Nephron progenitor cell (in vitro differentiated cells): ENCODE results near the gene TENT5A.

Source experiments
- DNase-seq: peaks from one replicate; pipeline ENCODE4 v3.0.0; 2021
- H3K27ac Mint-ChIP-seq: 2 replicates; pipeline ENCODE4 v1.8.0; 2021; ENCODE audit warnings: mild to moderate bottlenecking, moderate library complexity, mixed read lengths
- H3K27me3 Mint-ChIP-seq: 2 replicates; pipeline ENCODE4 v1.8.0; 2021; ENCODE audit warnings: mild to moderate bottlenecking, low read depth, mixed read lengths; ENCODE audit not compliant: poor library complexity
- H3K36me3 Mint-ChIP-seq: 2 replicates; pipeline ENCODE4 v1.8.0; 2021; ENCODE audit warnings: low read depth, mixed read lengths
- H3K4me1 Mint-ChIP-seq: 2 replicates; pipeline ENCODE4 v1.8.0; 2021; ENCODE audit warnings: mixed read lengths
- H3K4me3 Mint-ChIP-seq: 2 replicates; pipeline ENCODE4 v1.8.0; 2021; ENCODE audit warnings: mild to moderate bottlenecking, moderate library complexity, mixed read lengths
- H3K9me3 Mint-ChIP-seq: 2 replicates; pipeline ENCODE4 v1.8.0; 2021; ENCODE audit warnings: mild to moderate bottlenecking, moderate library complexity, mixed read lengths
- TF ChIP-seq, protein P1 (sequence below): fragments of 200-600 bp; sonication (generic); IDR thresholded peaks from 2 replicates; pipeline ENCODE4 v1.5.0; 2021; ENCODE audit warnings: antibody characterized with exemption

TENT5A gene

DNA sequence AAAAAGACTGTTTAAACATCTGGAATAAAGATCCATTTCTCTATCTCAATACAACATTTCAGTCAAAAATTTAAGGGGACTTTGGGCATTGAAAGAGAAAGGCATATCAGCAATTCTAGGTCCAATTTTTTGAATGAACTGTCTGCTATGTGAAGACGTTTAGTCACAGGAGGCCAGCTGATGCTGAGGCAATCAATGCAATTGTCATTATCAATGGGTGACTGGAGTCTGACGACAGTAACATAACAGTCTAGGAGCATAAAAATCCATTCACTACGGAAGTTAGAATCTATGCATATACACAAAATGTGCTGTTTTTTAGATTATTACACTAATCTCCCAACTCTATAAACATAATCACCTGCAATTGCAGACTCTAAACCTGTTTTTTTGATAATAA is 37.8 kb downstream of the TENT5A start:
- TF ChIP-seq, protein P1, sequence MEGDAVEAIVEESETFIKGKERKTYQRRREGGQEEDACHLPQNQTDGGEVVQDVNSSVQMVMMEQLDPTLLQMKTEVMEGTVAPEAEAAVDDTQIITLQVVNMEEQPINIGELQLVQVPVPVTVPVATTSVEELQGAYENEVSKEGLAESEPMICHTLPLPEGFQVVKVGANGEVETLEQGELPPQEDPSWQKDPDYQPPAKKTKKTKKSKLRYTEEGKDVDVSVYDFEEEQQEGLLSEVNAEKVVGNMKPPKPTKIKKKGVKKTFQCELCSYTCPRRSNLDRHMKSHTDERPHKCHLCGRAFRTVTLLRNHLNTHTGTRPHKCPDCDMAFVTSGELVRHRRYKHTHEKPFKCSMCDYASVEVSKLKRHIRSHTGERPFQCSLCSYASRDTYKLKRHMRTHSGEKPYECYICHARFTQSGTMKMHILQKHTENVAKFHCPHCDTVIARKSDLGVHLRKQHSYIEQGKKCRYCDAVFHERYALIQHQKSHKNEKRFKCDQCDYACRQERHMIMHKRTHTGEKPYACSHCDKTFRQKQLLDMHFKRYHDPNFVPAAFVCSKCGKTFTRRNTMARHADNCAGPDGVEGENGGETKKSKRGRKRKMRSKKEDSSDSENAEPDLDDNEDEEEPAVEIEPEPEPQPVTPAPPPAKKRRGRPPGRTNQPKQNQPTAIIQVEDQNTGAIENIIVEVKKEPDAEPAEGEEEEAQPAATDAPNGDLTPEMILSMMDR, result no peak
- no peaks in the 10 kb centered on the region for H3K36me3 Mint-ChIP-seq

DNA sequence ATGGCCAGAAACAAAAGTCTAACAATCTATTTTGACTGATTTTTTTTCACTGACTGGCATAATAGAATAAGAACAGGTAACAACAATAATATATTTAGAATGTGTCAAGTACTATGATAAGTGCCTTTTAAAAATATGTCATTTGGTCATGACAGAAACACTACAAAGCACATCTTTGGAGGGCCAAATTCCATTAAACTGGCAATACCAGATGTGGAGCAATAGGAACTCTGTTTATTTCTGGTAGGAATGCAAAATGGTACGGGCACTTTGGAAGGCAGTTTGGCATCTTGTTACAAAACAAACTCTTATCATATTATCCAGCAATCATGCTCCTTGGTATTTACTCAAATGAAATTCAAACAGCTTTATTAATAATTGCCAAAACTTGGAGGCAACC is 39.3 kb downstream of the TENT5A start:
- no peak for DNase-seq
- no peaks in the 10 kb centered on the region for H3K4me1 Mint-ChIP-seq
- TF ChIP-seq, protein P1, result no peak
- no peaks in the 10 kb centered on the region for H3K9me3 Mint-ChIP-seq
- no peak overlapping the region for H3K27ac Mint-ChIP-seq
- H3K36me3 Mint-ChIP-seq, result no peaks in the 10 kb centered on the region
- no peak overlapping the region for H3K4me3 Mint-ChIP-seq
- no peaks in the 10 kb centered on the region for H3K27me3 Mint-ChIP-seq

More for the DNA sequence above, 37.8 kb downstream of the TENT5A start:
- Mint-ChIP-seq H3K27me3 (no peaks in the 10 kb centered on the region), H3K4me3 (no peak overlapping the region), H3K9me3 (no peaks in the 10 kb centered on the region), H3K4me1 (no peaks in the 10 kb centered on the region), H3K27ac (no peak overlapping the region)
- DNase-seq, result no peak

DNA sequence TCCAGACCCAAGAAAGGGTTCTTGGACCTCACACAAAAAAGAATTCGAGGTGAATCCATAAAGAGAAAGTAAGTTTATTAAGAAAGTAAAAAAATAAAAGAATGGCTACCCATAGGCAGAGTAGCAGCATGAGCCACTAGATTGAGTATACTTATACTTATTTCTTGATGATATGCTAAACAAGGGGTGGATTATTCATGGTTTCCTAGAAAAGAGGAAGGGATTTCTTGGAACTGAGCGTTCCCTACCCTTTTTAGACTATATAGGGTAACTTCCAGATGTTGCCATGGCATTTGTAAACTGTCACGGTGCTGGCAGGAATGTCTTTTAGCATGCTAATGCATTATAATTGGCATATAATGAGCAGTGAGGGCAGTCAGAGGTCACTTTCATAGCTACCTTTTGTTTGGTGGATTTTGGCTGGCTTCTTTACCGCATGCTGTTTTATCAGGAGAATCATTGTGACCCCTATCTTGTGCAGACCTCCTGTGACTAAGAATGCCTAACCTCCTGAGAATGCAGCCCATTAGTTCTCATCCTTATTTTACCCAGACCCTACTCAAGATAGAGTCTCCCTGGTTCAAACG is 44.3 kb downstream of the TENT5A start:
- Mint-ChIP-seq H3K36me3 (no peaks in the 10 kb centered on the region), H3K27me3 (peaks cover 3% of the 10 kb centered on the region), H3K4me1 (no peaks in the 10 kb centered on the region), H3K4me3 (no peak overlapping the region), H3K9me3 (no peaks in the 10 kb centered on the region), H3K27ac (no peak overlapping the region)
- DNase-seq, result no peak
- TF ChIP-seq, protein P1, result no peak

DNA sequence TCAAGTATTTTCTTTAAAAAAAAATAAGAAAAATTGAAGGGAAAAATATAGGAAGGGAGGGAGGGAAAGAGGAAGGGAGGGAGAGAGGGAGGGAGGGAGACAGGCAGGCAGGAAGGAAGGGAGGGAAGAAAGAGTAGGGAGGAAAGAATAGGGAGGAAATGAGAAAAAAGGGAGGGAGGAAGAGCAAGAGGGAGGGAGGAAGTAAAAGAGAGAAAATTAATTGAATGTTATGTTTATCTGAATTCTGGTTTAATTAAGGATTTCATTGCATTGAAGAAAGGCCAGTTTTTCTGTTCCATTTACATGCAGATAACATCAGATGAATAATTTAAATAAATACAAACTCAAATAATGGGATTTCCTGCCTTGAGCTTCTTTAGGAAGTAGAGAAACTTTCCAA is 47.8 kb downstream of the TENT5A start:
- H3K36me3 Mint-ChIP-seq, result no peaks in the 10 kb centered on the region
- no peak for DNase-seq
- no peaks in the 10 kb centered on the region for H3K9me3 Mint-ChIP-seq
- H3K4me3 Mint-ChIP-seq, result no peak overlapping the region
- TF ChIP-seq, protein P1, result no peak
- H3K4me1 Mint-ChIP-seq, result no peaks in the 10 kb centered on the region
- H3K27ac Mint-ChIP-seq, result no peak overlapping the region
- H3K27me3 Mint-ChIP-seq, result peaks cover 3% of the 10 kb centered on the region

DNA sequence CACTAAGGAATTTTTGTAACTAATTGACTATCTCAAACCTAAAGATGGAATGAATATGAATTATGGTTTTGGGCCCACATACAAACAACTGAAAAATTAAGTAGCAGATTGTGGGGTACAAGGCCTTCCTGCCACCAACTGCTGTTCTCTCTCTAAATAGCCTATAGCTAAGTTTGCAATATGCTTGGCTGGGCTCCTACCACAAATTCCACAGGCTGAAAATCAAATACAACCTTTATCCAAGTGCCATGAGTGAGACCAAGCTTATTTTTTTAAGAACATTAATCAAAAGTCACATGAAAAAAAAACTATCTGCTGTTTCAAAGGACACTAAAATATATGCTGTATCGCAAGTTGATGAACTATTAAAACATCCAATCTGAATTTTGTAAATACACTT is 52.1 kb downstream of the TENT5A start:
- Mint-ChIP-seq H3K27me3 (no peaks in the 10 kb centered on the region), H3K4me1 (no peaks in the 10 kb centered on the region), H3K9me3 (no peaks in the 10 kb centered on the region), H3K36me3 (no peaks in the 10 kb centered on the region), H3K27ac (no peak overlapping the region), H3K4me3 (no peak overlapping the region)
- TF ChIP-seq, protein P1, result no peak
- no peak for DNase-seq

DNA sequence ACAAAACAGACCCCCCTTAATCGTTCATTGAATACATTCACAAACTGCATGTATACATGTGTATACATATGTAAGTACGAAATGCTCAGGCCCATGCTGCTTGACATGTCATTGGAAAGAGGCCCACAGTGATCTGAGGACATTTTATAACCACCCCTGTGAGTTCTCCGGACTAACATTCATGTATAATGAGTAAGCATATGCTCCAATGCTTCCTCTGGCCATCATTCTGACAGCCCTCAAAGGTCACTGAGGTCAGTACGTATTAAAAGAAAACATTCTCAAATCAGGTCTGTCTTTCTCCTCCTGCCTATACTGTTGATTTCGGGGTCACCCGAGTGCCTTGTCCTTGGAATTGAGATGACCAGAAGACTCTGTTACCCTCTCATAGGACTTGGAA is 54.9 kb downstream of the TENT5A start:
- TF ChIP-seq, protein P1, result no peak
- no peaks in the 10 kb centered on the region for H3K36me3 Mint-ChIP-seq
- no peak overlapping the region for H3K4me3 Mint-ChIP-seq
- H3K27me3 Mint-ChIP-seq, result no peaks in the 10 kb centered on the region
- H3K9me3 Mint-ChIP-seq, result no peaks in the 10 kb centered on the region
- no peak for DNase-seq
- no peak overlapping the region for H3K27ac Mint-ChIP-seq
- H3K4me1 Mint-ChIP-seq, result no peaks in the 10 kb centered on the region
